HG03196 (cell line): ENCODE results near the gene KLK1.
"Not testable (repeated sequence)": the region's sequence is repeated elsewhere in the genome, so short reads cannot be mapped to it uniquely, and the experiment has no call there.

Experiments
- ATAC-seq: cut with Tn5 transposase; IDR thresholded peaks from one replicate; pipeline ENCODE4 v1.9.1; 2021; ENCODE audit not compliant: unreplicated experiment

KLK1 gene

DNA sequence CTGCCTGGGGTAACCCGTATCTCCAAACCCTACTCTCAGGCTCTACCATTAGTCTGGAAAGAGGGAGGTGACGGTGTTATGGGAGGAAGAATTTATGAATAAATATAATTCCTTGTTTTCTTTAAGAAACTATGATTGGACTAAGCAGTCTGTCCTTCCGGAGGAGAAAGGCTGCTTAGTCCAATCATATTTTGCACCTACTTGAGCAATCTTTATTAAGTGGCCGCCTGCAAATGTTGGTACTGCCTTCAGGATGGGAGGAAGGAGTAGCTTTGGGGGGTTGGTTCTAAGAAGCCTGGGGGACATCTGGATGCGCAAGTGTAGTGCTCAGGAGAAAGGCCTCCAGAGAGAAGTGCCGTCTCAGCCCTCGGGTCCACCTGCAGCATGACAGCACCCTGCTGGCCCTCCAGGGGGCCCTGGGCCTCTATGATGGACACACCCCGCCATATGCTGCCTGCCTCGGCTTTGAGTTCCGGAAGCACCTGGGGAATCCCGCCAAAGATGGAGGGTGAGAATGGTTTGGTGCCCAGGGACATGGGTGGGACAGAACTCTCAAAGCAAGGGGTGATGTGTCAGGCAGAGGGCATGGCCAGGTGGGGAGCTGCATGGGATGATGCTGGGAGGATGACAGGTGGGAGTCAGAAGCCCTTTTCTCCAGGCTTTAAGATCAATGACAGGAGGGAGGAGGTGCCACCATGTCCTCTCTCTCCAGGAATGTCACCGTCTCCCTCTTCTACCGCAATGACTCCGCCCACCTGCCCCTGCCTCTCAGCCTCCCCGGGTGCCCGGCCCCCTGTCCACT lies 29.3 kb downstream of the KLK1 start:
- ATAC-seq, result no peak

DNA sequence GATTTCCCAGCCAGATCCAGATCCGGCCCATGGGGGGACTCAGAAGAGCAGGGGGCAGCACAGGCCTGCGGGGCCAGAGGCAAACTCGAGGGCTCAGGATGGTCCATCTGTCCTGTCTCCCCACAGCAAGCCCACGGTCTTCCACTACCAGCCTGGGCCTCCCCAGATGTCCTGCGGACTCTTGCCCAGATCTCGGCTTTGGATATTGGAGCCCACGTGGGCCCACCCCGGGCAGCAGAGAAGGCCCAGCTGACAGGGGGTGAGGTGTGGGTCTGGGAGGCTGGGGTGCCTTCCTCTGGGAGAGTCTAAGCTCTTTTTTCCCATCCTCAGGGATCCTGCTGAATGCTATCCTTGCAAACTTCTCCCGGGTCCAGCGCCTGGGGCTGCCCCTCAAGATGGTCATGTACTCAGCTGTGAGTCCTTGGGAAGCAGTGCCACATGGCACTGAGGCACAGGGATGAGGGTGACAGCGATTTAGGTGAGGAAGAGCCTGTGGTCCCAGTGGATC lies 30.0 kb downstream of the KLK1 start:
- no peak for ATAC-seq

DNA sequence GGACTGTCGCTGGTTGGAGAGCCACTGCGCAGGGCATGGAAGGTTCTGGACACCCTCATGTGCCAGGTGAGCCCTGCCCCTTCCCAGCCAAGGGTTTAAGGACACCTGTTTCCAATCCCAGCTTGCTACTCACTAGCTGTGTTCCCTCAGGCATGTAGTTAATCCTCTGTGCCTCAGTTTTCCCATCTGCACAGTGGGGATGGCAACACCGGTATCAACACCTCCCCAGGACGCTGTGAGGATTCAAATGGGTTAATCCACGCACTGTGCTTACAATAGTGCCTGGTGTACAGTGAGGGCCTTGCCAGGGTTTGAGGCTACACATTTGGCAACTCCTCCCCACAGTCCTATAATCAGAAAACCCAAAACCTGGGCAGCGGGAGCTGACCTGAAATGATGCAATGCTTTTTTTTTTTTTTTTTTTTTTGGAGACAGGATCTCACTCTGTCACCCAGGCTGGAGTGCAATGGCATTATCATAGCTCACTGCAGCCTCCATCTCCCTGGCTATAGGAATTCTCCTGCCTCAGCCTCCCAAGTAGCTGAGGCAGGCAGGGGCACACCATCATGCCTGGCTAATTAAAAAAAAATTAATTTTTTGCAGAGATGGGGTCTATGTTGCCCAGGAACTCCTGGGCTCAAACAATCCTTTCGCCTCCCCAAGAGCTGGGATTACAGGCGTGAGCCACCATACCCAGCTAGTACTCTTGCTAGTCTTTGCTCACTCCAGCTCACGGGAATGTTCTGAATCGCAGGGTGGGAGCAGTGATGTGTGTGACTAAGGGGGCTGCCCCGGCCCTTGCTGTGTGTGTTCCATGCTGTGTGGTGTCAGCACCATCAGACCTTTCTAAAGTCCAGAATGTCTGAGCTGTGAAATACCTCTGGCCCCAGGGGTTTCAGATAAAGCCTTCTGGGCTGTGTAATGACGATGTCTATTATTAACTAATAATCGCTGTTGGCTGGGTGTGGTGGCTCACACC lies 31.0 kb downstream of the KLK1 start:
- ATAC-seq, result no peak

DNA sequence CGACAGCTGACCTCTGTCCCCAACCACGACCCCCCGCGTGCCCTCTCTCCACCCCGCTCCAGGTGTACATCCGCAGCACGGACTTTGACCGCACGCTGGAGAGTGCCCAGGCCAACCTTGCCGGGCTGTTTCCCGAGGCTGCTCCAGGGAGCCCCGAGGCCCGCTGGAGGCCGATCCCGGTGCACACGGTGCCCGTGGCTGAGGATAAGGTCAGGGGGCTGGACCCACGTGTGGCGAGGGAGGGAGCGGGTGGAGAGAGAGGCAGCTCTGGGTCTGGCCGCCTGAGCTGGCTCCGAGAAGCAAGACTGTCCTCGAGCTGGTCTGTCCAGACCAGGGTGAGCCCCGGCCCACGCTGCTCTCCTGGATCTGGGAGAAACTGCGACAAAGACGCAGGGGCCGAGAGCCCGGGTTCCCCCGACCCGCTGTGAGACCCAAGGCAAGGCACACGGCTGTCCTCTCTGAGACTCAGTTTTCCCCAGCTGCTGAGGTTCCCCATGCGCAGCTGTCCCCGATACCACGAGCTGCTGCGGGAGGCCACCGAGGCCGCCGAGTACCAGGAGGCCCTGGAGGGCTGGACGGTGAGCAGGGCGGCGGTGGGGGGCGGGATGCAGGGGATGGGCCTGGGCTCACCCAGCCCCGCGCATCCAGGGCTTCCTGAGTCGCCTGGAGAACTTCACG lies 31.9 kb downstream of the KLK1 start:
- no peak for ATAC-seq

GRCh38 chr19:50790922-50791467 lies 32.6 kb downstream of the KLK1 start:
- no peak for ATAC-seq

DNA sequence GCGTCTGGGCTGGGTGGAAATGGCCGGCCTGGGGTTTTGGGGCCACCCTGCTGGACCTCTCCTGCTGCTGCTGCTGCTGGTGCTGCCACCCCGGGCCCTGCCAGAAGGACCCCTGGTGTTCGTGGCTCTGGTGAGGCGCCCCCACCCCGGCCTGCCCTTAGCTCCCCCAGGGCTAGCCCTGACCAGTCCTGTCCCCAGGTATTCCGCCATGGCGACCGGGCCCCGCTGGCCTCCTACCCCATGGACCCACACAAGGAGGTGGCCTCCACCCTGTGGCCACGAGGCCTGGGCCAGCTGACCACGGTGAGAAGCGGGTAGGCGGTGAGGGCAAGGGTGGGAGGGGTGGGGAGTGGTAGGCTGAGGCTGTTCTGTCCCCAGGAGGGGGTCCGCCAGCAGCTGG lies 33.2 kb downstream of the KLK1 start, which contains the start of gene ACP4:
TSS of gene ACP4 (plus strand) at position 20 of the 400 bp plus-strand sequence. CDS start at position 20, 0 bp downstream.
- no peak for ATAC-seq

DNA sequence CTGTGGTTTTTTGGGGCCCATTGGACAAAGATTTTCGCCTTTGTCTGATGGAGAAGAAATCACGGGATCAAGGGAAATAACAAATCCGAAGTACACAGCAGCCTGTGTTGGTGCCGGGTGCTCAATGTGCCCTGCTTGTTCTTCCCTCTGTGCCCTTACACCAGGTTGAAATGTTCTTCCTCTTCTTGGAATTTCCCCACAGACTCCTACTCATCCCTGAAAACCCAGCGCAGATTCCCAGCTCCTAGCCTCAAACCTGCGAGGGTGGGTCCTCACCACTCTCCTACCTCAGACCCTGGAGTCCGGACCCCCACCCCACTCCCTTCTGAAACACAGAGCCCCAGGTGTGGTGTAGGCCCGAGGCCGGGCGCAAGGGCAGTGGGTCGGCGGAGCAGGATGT lies 38.3 kb downstream of the KLK1 start:
- no peak for ATAC-seq

DNA sequence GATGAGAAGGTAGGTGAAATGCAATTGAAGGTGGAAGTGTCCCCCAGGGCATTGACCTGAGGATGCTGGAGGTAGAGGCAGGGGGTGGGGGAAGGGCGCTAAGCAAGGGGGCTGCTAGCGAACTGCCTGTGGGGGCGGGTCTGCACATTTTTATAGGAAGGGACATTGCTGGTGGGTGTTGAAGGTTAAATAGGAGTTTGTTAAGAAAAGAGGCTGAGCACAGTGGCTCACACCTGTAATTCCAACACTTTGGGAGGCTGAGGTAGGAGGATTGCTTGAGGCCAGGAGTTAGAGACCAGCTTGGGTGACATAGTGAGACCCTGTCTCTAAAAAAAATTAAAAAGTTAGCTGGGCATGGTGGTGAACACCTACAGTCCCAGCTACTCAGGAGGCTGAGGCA lies 38.9 kb downstream of the KLK1 start:
- ATAC-seq, result no peak

GRCh38 chr19:50783848-50784152 lies 39.8 kb downstream of the KLK1 start:
- ATAC-seq, result not testable (repeated sequence)

- no peak for ATAC-seq
Measured at GRCh38 chr19:50780753-50781435, 42.7 kb downstream of the KLK1 start.

GRCh38 chr19:50779504-50780457 lies 43.8 kb downstream of the KLK1 start:
- ATAC-seq, result no peak

DNA sequence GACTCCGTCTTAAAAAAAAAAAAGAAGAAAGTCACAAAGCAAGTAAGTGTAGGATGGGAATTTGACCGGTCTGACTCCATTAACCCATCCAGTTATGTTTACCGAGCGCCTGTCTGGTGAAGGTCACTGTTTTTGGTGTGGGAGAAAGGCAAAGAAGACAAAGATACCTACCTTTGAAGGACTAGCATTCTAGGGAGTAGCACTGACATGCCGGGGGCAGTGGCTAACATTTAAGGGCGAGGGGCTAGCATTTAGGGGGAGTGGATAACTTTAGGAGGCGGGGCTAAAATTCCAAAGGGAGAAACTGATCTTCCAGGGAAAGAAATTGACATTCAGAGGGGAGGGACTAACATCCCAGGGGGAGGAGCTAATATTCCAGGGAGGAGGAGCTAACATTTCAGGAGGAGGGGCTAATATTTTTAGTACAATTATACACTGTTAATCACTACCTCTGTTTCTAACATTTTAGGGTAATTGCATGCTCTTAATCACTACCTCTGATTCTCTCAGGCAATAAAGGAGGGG lies 44.6 kb downstream of the KLK1 start:
- ATAC-seq, result no peak

- ATAC-seq, result no peak
Measured at GRCh38 chr19:50777830-50778303, 45.7 kb downstream of the KLK1 start.

- no peak for ATAC-seq
Measured at GRCh38 chr19:50777261-50777660, 46.3 kb downstream of the KLK1 start.

- no peak for ATAC-seq
Measured at GRCh38 chr19:50776131-50776530, 47.5 kb downstream of the KLK1 start.

DNA sequence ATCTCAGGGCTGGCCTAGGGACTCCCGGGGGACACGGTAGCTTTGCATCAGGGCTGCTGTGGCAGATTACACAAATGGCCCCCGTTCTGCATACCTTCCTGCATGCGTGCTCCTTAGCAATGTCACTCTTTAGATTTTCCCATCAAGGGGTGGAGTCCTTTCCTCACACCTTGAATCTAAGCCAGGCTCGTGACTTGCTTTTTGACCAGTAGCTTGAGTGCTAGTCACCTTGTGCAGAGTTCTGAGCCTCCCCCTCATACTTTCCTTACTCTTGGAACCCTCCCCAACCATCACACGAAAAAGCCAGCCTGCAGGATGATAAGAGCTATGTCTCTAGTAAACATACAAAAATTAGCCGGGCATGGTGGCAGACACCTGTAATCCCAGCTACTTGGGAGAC lies 50.1 kb downstream of the KLK1 start:
- ATAC-seq, result not testable (repeated sequence)

DNA sequence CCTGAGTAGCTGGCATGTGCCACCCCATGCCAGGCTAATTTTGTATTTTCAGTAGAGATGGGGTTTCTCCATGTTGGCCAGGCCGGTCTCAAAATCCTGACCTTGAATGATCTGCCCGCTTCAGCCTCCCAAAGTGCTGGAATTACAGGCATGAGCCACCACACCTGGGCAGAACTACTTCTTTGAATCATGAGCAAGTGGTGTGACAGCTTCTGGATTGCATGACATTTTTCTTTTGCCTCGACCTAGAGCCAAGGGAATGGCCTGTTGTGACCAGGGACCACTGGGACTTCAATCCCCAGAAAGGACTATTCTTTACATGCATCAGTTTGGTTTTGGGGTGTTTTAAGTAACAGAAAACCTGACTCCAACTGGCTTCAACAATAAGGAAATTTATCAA lies 50.7 kb downstream of the KLK1 start:
- ATAC-seq, result not testable (repeated sequence)

GRCh38 chr19:50772476-50772875 lies 51.1 kb downstream of the KLK1 start:
- ATAC-seq, result no peak

DNA sequence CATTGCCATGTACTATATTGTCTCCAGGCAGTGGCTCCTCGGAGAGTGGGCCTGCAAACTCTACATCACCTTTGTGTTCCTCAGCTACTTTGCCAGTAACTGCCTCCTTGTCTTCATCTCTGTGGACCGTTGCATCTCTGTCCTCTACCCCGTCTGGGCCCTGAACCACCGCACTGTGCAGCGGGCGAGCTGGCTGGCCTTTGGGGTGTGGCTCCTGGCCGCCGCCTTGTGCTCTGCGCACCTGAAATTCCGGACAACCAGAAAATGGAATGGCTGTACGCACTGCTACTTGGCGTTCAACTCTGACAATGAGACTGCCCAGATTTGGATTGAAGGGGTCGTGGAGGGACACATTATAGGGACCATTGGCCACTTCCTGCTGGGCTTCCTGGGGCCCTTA lies 52.7 kb downstream of the KLK1 start:
- ATAC-seq, result no peak
